Loucy (cell line): ENCODE results near the gene KLK8.

ENCODE experiments used
- H2AFZ ChIP-seq: fragments of 200-600 bp; sonication (generic); 2 replicates; pipeline ENCODE4 v1.6.0; 2016; ENCODE audit warnings: antibody characterized with exemption, mild to moderate bottlenecking, low read length, moderate library complexity
- H3F3A ChIP-seq: fragments of 200-600 bp; 2 replicates; pipeline ENCODE4 v1.6.0; 2016; ENCODE audit warnings: antibody characterized with exemption, low read depth, mild to moderate bottlenecking
- H3K27me3 ChIP-seq: fragments of 200-600 bp; sonication (generic); 2 replicates; pipeline ENCODE4 v1.6.1; 2014; ENCODE audit warnings: low read length, mild to moderate bottlenecking; ENCODE audit not compliant: insufficient read depth, poor library complexity, severe bottlenecking
- H3K36me3 ChIP-seq: fragments of 200-600 bp; sonication (generic); 2 replicates; pipeline ENCODE4 v1.6.1; 2016; ENCODE audit warnings: low read length; ENCODE audit not compliant: insufficient read depth
- H3K4me1 ChIP-seq: fragments of 200-600 bp; sonication (generic); 2 replicates; pipeline ENCODE4 v1.5.1; 2014; ENCODE audit warnings: low read length, mild to moderate bottlenecking; ENCODE audit not compliant: insufficient read depth, poor library complexity, severe bottlenecking
- H3K4me2 ChIP-seq: fragments of 200-600 bp; sonication (generic); 2 replicates; pipeline ENCODE4 v1.6.0; 2014; ENCODE audit warnings: antibody characterized with exemption, low read length, low read depth, mild to moderate bottlenecking; ENCODE audit not compliant: poor library complexity, severe bottlenecking
- H3K4me3 ChIP-seq: fragments of 200-600 bp; sonication (generic); 2 replicates; pipeline ENCODE4 v1.5.1; 2014; ENCODE audit warnings: low read length, mild to moderate bottlenecking, mixed read lengths; ENCODE audit not compliant: poor library complexity, severe bottlenecking
- H3K79me2 ChIP-seq: fragments of 200-600 bp; sonication (generic); 2 replicates; pipeline ENCODE4 v1.6.1; 2014; ENCODE audit warnings: low read length; ENCODE audit not compliant: insufficient read depth
- H3K9ac ChIP-seq: fragments of 200-600 bp; sonication (generic); 2 replicates; pipeline ENCODE4 v1.6.0; 2014; ENCODE audit warnings: mild to moderate bottlenecking, low read depth, low read length, moderate library complexity; ENCODE audit not compliant: poor library complexity, severe bottlenecking
- H3K9me2 ChIP-seq: fragments of 200-600 bp; sonication (generic); replicated peaks from 2 replicates; pipeline ENCODE4 v1.6.1; 2016; ENCODE audit warnings: low read depth, low read length, mixed read lengths
- H3K9me3 ChIP-seq: fragments of 200-600 bp; sonication (generic); 2 replicates; pipeline ENCODE4 v1.6.1; 2014; ENCODE audit warnings: mild to moderate bottlenecking, antibody characterized with exemption, low read length, low read depth; ENCODE audit not compliant: insufficient read depth
- H4K20me1 ChIP-seq: fragments of 200-600 bp; sonication (generic); 2 replicates; pipeline ENCODE4 v1.6.0; 2014; ENCODE audit warnings: antibody characterized with exemption, low read length, mild to moderate bottlenecking; ENCODE audit not compliant: insufficient read depth, poor library complexity, severe bottlenecking
- CTCF ChIP-seq: fragments of 200-600 bp; sonication (generic); conservative IDR thresholded peaks from 2 replicates; pipeline ENCODE4 v1.5.1; 2014; ENCODE audit warnings: mild to moderate bottlenecking, antibody characterized with exemption, low read length
- EZH2phosphoT487 ChIP-seq: fragments of 200-600 bp; IDR thresholded peaks from 2 replicates; pipeline ENCODE4 v1.6.1; 2018; ENCODE audit warnings: antibody characterized with exemption, mild to moderate bottlenecking, moderate library complexity, borderline replicate concordance

KLK8 gene

GRCh38 chr19:51002089-51002532, 707 bp upstream of the KLK8 start:
- TF ChIP-seq EZH2phosphoT487, result no peak
- no peak for TF ChIP-seq CTCF
- Histone ChIP-seq H2AFZ (no peak overlapping the region), H3K4me2 (no peak overlapping the region), H3K79me2 (no peaks in the 10 kb centered on the region), H3K9me2 (no peaks in the 10 kb centered on the region), H3K9ac (no peak overlapping the region), H4K20me1 (no peaks in the 10 kb centered on the region), H3F3A (no peaks in the 10 kb centered on the region), H3K4me3 (no peak overlapping the region), H3K27me3 (no peaks in the 10 kb centered on the region), H3K4me1 (no peaks in the 10 kb centered on the region), H3K36me3 (no peaks in the 10 kb centered on the region), H3K9me3 (peaks cover 5% of the 10 kb centered on the region; the same call in 1 of the 2 replicates)

- Histone ChIP-seq H3K36me3 (no peaks in the 10 kb centered on the region), H3K9me2 (no peaks in the 10 kb centered on the region), H2AFZ (no peak overlapping the region), H3K27me3 (no peaks in the 10 kb centered on the region), H3F3A (no peaks in the 10 kb centered on the region), H3K4me1 (no peaks in the 10 kb centered on the region), H3K9me3 (peaks cover 5% of the 10 kb centered on the region; the same call in 1 of the 2 replicates), H3K4me3 (no peak overlapping the region), H3K79me2 (no peaks in the 10 kb centered on the region), H3K9ac (no peak overlapping the region), H3K4me2 (no peak overlapping the region), H4K20me1 (no peaks in the 10 kb centered on the region)
- TF ChIP-seq EZH2phosphoT487 (no peak), CTCF (no peak)
Measured at GRCh38 chr19:51000981-51001380, 423 bp downstream of the KLK8 start.

GRCh38 chr19:51000426-51000825, 978 bp downstream of the KLK8 start:
- H3K36me3 ChIP-seq, result no peaks in the 10 kb centered on the region
- no peak overlapping the region for H3K4me3 ChIP-seq
- H3F3A ChIP-seq, result no peaks in the 10 kb centered on the region
- TF ChIP-seq CTCF, result no peak
- no peak for TF ChIP-seq EZH2phosphoT487
- no peaks in the 10 kb centered on the region for H3K27me3 ChIP-seq
- no peaks in the 10 kb centered on the region for H3K79me2 ChIP-seq
- no peaks in the 10 kb centered on the region for H3K9me2 ChIP-seq
- no peak overlapping the region for H3K9ac ChIP-seq
- H3K4me2 ChIP-seq, result no peak overlapping the region
- no peak overlapping the region for H2AFZ ChIP-seq
- peaks cover 5% of the 10 kb centered on the region; the same call in 1 of the 2 replicates for H3K9me3 ChIP-seq
- no peaks in the 10 kb centered on the region for H4K20me1 ChIP-seq
- H3K4me1 ChIP-seq, result no peaks in the 10 kb centered on the region
